Trophoblast cell (in vitro differentiated cells and primary cell): Measurements from ENCODE around the gene RBM24.
A peak's percentile ranks its signal among the peaks of the same experiment; 100 is the strongest.

ENCODE experiments used
- DNase-seq, 2 donors: peaks; one replicate each; pipeline ENCODE4 v3.0.0-alpha.2; 2016
- H2AFZ ChIP-seq: 2 replicates; pipeline ENCODE4 v1.6.1; 2013; ENCODE audit warnings: low read length, moderate library complexity, mild to moderate bottlenecking; ENCODE audit not compliant: insufficient read depth, poor library complexity
- H2AK5ac ChIP-seq: 2 replicates; pipeline ENCODE4 v1.6.1; 2013; ENCODE audit warnings: mild to moderate bottlenecking, low read length
- H2BK120ac ChIP-seq: 2 replicates; pipeline ENCODE4 v1.6.1; 2013; ENCODE audit warnings: low read length, mild to moderate bottlenecking, moderate library complexity; ENCODE audit not compliant: insufficient read depth, poor library complexity
- H2BK12ac ChIP-seq: 2 replicates; pipeline ENCODE4 v1.6.1; 2013; ENCODE audit warnings: mild to moderate bottlenecking, low read length, moderate library complexity
- H2BK5ac ChIP-seq: 2 replicates; pipeline ENCODE4 v1.6.1; 2013; ENCODE audit warnings: low read length, low read depth, moderate library complexity, mild to moderate bottlenecking; ENCODE audit not compliant: poor library complexity
- H3K14ac ChIP-seq: 2 replicates; pipeline ENCODE4 v1.6.1; 2013; ENCODE audit warnings: mild to moderate bottlenecking, low read length
- H3K18ac ChIP-seq: 2 replicates; pipeline ENCODE4 v1.6.1; 2013; ENCODE audit warnings: mild to moderate bottlenecking, low read length
- H3K23ac ChIP-seq: 2 replicates; pipeline ENCODE4 v1.6.1; 2013; ENCODE audit warnings: low read length
- H3K27ac ChIP-seq: 2 replicates; pipeline ENCODE4 v1.5.1; 2013; ENCODE audit warnings: low read depth, mild to moderate bottlenecking, inconsistent platforms, low read length, moderate library complexity
- H3K27me3 ChIP-seq: 2 replicates; pipeline ENCODE4 v1.6.1; 2013; ENCODE audit warnings: inconsistent platforms, mild to moderate bottlenecking, low read length, moderate library complexity; ENCODE audit not compliant: insufficient read depth
- H3K36me3 ChIP-seq, 2 experiments: 1 replicate in 1 of 2; 2 replicates in 1 of 2; pipeline ENCODE4 v1.6.1; 2013; ENCODE audit warnings: low read length in 2 of 2, mild to moderate bottlenecking in 2 of 2, moderate library complexity in 1 of 2; ENCODE audit not compliant: insufficient read depth in 2 of 2, control insufficient read depth in 1 of 2
- H3K4ac ChIP-seq: 2 replicates; pipeline ENCODE4 v1.6.1; 2013; ENCODE audit warnings: low read depth, mild to moderate bottlenecking, low read length, moderate library complexity
- H3K4me1 ChIP-seq, 2 experiments: 1 replicate in 1 of 2; 2 replicates in 1 of 2; pipeline ENCODE4 v1.6.1; 2013; ENCODE audit warnings: low read length in 2 of 2, mild to moderate bottlenecking in 2 of 2, moderate library complexity in 1 of 2; ENCODE audit not compliant: insufficient read depth in 2 of 2, control insufficient read depth in 1 of 2
- H3K4me2 ChIP-seq: 2 replicates; pipeline ENCODE4 v1.6.1; 2013; ENCODE audit warnings: inconsistent platforms, mild to moderate bottlenecking, low read length, moderate library complexity
- H3K4me3 ChIP-seq: 2 replicates; pipeline ENCODE4 v1.5.1; 2013; ENCODE audit warnings: mild to moderate bottlenecking, low read depth, low read length, inconsistent platforms
- H3K79me1 ChIP-seq: one replicate; pipeline ENCODE4 v1.6.1; 2013; ENCODE audit warnings: low read length
- H3K79me2 ChIP-seq: 2 replicates; pipeline ENCODE4 v1.6.1; 2013; ENCODE audit warnings: low read length, mild to moderate bottlenecking; ENCODE audit not compliant: control insufficient read depth, insufficient read depth, poor library complexity
- H3K9ac ChIP-seq: 2 replicates; pipeline ENCODE4 v1.6.1; 2013; ENCODE audit warnings: mild to moderate bottlenecking, low read length
- H3K9me3 ChIP-seq: 2 replicates; pipeline ENCODE4 v1.6.1; 2013; ENCODE audit warnings: low read depth, mild to moderate bottlenecking, control low read depth, inconsistent platforms, low read length; ENCODE audit not compliant: insufficient read depth
- H4K12ac ChIP-seq: 2 replicates; pipeline ENCODE4 v1.6.1; 2013; ENCODE audit warnings: low read depth, mild to moderate bottlenecking, low read length, moderate library complexity
- H4K8ac ChIP-seq: 2 replicates; pipeline ENCODE4 v1.6.1; 2013; ENCODE audit warnings: low read depth, mild to moderate bottlenecking, low read length, moderate library complexity
- H4K91ac ChIP-seq: one replicate; pipeline ENCODE4 v1.6.1; 2013; ENCODE audit warnings: low read depth, mild to moderate bottlenecking, low read length, moderate library complexity
- WGBS: extraction: QIAGEN DNeasy Blood & Tissue Kit; methylation state at CpG from one replicate; pipeline ENCODE4 v1.1.7; 2013; ENCODE audit warnings: missing lambda C conversion rate; ENCODE audit not compliant: insufficient read length, insufficient coverage; ENCODE audit errors: extremely low coverage; 5-methylcytosine and 5-hydroxymethylcytosine counted together

RBM24 gene

DNA sequence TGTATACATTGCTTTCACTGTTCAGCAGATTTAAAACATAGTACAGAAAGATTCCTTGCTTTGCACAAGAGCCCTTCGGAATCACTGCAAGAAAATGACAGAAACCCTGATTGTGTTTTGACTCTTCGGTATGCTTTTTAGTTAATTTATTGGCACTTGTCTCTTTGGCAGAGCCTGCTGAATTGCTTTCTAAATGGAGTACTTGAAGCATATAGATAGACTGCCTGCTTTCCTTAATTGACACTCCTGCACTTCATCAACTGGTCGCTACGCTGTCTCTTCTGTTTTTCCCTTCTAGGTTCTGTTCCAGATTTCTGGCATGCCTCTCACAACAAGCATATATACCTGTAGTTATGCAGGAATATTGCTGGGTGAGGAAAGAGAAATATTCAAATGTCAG lies 22.4 kb upstream of the RBM24 start:
- H3K4me1 ChIP-seq = no peaks in the 10 kb centered on the region
- peak in 1 of 2 donors; percentile 16 for DNase-seq
- no peak overlapping the region for H2AFZ ChIP-seq
- H2AK5ac ChIP-seq = no peak overlapping the region
- H3K14ac ChIP-seq = no peak overlapping the region
- H4K12ac ChIP-seq = no peak overlapping the region
- no peaks in the 10 kb centered on the region for H3K79me2 ChIP-seq
- no peaks in the 10 kb centered on the region for H3K79me1 ChIP-seq
- no peak overlapping the region for H3K4me3 ChIP-seq
- WGBS = no CpG with 5 or more reads among the region's 4 CpGs
- H3K23ac ChIP-seq = no peak overlapping the region
- H3K9ac ChIP-seq = no peak overlapping the region
- no peak overlapping the region for H4K91ac ChIP-seq
- no peak overlapping the region for H3K4ac ChIP-seq
- no peak overlapping the region for H3K18ac ChIP-seq
- H3K4me2 ChIP-seq = no peak overlapping the region
- H3K27me3 ChIP-seq = no peaks in the 10 kb centered on the region
- H3K36me3 ChIP-seq = no peaks in the 10 kb centered on the region
- H3K9me3 ChIP-seq = no peaks in the 10 kb centered on the region
- H4K8ac ChIP-seq = no peak overlapping the region
- H3K27ac ChIP-seq = no peak overlapping the region
- no peak overlapping the region for H2BK5ac ChIP-seq
- H2BK12ac ChIP-seq = no peak overlapping the region
- no peak overlapping the region for H2BK120ac ChIP-seq

DNA sequence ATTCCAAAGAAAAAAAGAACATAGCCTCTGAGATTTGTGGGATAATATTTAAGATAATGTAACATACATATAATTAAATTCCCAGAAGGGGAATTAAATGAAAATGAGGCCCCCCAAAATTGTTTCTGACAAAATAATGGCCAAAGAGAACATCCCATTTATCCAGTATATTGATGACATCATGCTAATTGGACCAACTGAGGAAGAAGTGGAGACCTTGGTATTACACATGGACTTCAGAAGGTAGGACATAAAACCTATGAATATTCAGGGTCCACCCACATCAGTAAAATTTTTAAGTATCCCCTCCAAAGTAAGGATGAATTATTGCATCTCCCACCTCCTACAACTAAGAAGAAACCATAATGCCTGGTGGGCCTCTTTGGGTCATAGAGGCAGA lies 15.6 kb upstream of the RBM24 start:
- Histone ChIP-seq H2BK5ac (no peak overlapping the region), H4K8ac (no peak overlapping the region), H3K79me1 (no peaks in the 10 kb centered on the region), H3K27me3 (no peaks in the 10 kb centered on the region), H2AK5ac (no peak overlapping the region), H3K4ac (no peak overlapping the region), H3K18ac (no peak overlapping the region), H3K79me2 (no peaks in the 10 kb centered on the region), H3K23ac (no peak overlapping the region), H2BK120ac (no peak overlapping the region), H2BK12ac (no peak overlapping the region), H3K9ac (no peak overlapping the region), H3K36me3 (no peaks in the 10 kb centered on the region), H2AFZ (no peak overlapping the region), H3K9me3 (no peaks in the 10 kb centered on the region), H3K4me2 (no peak overlapping the region), H4K12ac (no peak overlapping the region), H3K27ac (no peak overlapping the region), H3K4me1 (no peaks in the 10 kb centered on the region), H4K91ac (no peak overlapping the region), H3K4me3 (no peak overlapping the region), H3K14ac (no peak overlapping the region)
- DNase-seq = no peak

DNA sequence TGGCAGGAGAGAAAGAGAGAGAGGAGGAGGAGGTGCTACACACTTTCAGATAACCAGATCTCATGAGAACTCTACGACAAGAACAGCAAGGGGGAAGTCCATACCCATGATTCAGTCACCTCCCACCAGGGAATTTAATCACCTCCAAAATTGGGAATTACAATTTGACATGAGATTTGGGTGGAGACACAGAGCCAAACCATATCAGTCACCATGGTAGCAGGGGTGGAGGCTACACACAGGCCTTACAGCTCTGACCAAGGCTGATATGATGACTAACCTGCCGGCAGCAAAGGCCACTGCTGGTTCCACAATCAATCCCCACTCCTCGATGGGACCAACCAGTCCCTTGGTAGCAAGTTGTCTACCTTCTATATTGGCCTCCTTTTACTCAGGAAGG lies 13.6 kb upstream of the RBM24 start:
- H3K4me1 ChIP-seq = no peaks in the 10 kb centered on the region
- no peak overlapping the region for H3K14ac ChIP-seq
- H4K8ac ChIP-seq = no peak overlapping the region
- no peak overlapping the region for H2BK12ac ChIP-seq
- no peak overlapping the region for H4K12ac ChIP-seq
- H3K27me3 ChIP-seq = no peaks in the 10 kb centered on the region
- no peak overlapping the region for H2AK5ac ChIP-seq
- H3K18ac ChIP-seq = no peak overlapping the region
- WGBS = no CpG with 5 or more reads among the region's 3 CpGs
- H3K23ac ChIP-seq = no peak overlapping the region
- H2BK5ac ChIP-seq = no peak overlapping the region
- H3K9me3 ChIP-seq = no peaks in the 10 kb centered on the region
- no peak overlapping the region for H3K4me3 ChIP-seq
- H3K27ac ChIP-seq = no peak overlapping the region
- no peak for DNase-seq
- no peak overlapping the region for H2BK120ac ChIP-seq
- H3K4ac ChIP-seq = no peak overlapping the region
- H3K9ac ChIP-seq = no peak overlapping the region
- H3K36me3 ChIP-seq = no peaks in the 10 kb centered on the region
- H4K91ac ChIP-seq = no peak overlapping the region
- H3K79me1 ChIP-seq = no peaks in the 10 kb centered on the region
- H3K79me2 ChIP-seq = no peaks in the 10 kb centered on the region
- no peak overlapping the region for H2AFZ ChIP-seq
- H3K4me2 ChIP-seq = no peak overlapping the region

DNA sequence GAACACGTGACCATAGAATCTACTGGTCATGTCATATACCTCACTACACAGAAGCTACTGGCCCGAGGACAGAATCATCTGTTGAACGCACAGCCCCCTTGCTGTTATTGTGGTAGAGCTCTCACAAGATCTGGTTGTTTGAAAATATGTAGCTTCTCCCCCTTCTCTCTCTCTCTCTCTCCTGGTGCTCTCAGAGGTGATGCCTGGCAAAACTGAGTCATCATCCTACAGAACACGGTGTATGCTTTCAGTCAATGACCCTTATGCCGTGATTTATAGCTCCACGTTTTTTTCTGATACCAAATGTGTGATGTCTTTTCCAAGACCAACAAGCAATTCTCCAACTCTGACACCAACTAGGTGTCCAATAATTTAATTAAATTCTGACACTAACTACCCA lies 13.0 kb upstream of the RBM24 start:
- no peak overlapping the region for H4K12ac ChIP-seq
- H2AK5ac ChIP-seq = no peak overlapping the region
- no peak overlapping the region for H3K14ac ChIP-seq
- H3K23ac ChIP-seq = no peak overlapping the region
- H3K4me2 ChIP-seq = no peak overlapping the region
- H3K4ac ChIP-seq = no peak overlapping the region
- H2BK5ac ChIP-seq = no peak overlapping the region
- H3K27ac ChIP-seq = no peak overlapping the region
- H3K27me3 ChIP-seq = no peaks in the 10 kb centered on the region
- H3K4me3 ChIP-seq = no peak overlapping the region
- H3K4me1 ChIP-seq = no peaks in the 10 kb centered on the region
- H4K8ac ChIP-seq = no peak overlapping the region
- H3K9ac ChIP-seq = no peak overlapping the region
- no peak overlapping the region for H2AFZ ChIP-seq
- no peak overlapping the region for H2BK12ac ChIP-seq
- no peaks in the 10 kb centered on the region for H3K9me3 ChIP-seq
- H3K18ac ChIP-seq = no peak overlapping the region
- H3K79me1 ChIP-seq = no peaks in the 10 kb centered on the region
- DNase-seq = peak in 1 of 2 donors; percentile 26
- no peaks in the 10 kb centered on the region for H3K79me2 ChIP-seq
- WGBS = no CpG with 5 or more reads among the region's 6 CpGs
- H3K36me3 ChIP-seq = no peaks in the 10 kb centered on the region
- H4K91ac ChIP-seq = no peak overlapping the region
- no peak overlapping the region for H2BK120ac ChIP-seq
